ENCODE measurements around the gene LATS2.

The LATS2 gene

GRCh38 chr13:20984879-20985278 is 76.5 kb downstream of the LATS2 start:
- Histone ChIP-seq H3K27me3 (ENCODE audit: control insufficient read depth, insufficient read depth, low read length, poor library complexity, severe bottlenecking) (no peaks in the 10 kb centered on the region), H3K27ac (ENCODE audit: insufficient read depth, low read depth, low read length, poor library complexity, severe bottlenecking) (no peak overlapping the region), H3K4me1 (ENCODE audit: control insufficient read depth, insufficient read depth, low read length) (no peaks in the 10 kb centered on the region), H3K9me3 (ENCODE audit: control insufficient read depth, low read length) (no peaks in the 10 kb centered on the region), H3K4me3 (ENCODE audit: insufficient read depth, low read depth, low read length) (no peak overlapping the region), H3K36me3 (ENCODE audit: control insufficient read depth, insufficient read depth, low read length) (peaks cover 44% of the 10 kb centered on the region)
- WGBS, 2 experiments: 88 to 94% methylated on average over 2 of the region's 2 CpGs

GRCh38 chr13:20983386-20983785 is 78.0 kb downstream of the LATS2 start:
- Histone ChIP-seq H3K27me3 (ENCODE audit: control insufficient read depth, insufficient read depth, low read length, poor library complexity, severe bottlenecking) (no peaks in the 10 kb centered on the region), H3K36me3 (ENCODE audit: control insufficient read depth, insufficient read depth, low read length) (peaks cover 31% of the 10 kb centered on the region), H3K27ac (ENCODE audit: insufficient read depth, low read depth, low read length, poor library complexity, severe bottlenecking) (no peak overlapping the region), H3K4me1 (ENCODE audit: control insufficient read depth, insufficient read depth, low read length) (no peaks in the 10 kb centered on the region), H3K4me3 (ENCODE audit: insufficient read depth, low read depth, low read length) (no peak overlapping the region), H3K9me3 (ENCODE audit: control insufficient read depth, low read length) (no peaks in the 10 kb centered on the region)
- WGBS, 2 experiments: 95% methylated on average over 11 of the region's 11 CpGs

- Histone ChIP-seq H3K36me3 (ENCODE audit: control insufficient read depth, insufficient read depth, low read length) (peaks cover 30% of the 10 kb centered on the region), H3K27me3 (ENCODE audit: control insufficient read depth, insufficient read depth, low read length, poor library complexity, severe bottlenecking) (no peaks in the 10 kb centered on the region), H3K4me3 (ENCODE audit: insufficient read depth, low read depth, low read length) (no peak overlapping the region), H3K9me3 (ENCODE audit: control insufficient read depth, low read length) (no peaks in the 10 kb centered on the region), H3K4me1 (ENCODE audit: control insufficient read depth, insufficient read depth, low read length) (no peaks in the 10 kb centered on the region), H3K27ac (ENCODE audit: insufficient read depth, low read depth, low read length, poor library complexity, severe bottlenecking) (no peak overlapping the region)
- 95 to 96% methylated on average over 18 of the region's 18 CpGs for WGBS, 2 experiments
Observed at GRCh38 chr13:20981370-20982095, 79.9 kb downstream of the LATS2 start.

- WGBS, 2 experiments: 92 to 97% methylated on average over 4 of the region's 4 CpGs
- no peak overlapping the region for H3K27ac ChIP-seq (ENCODE audit: insufficient read depth, low read depth, low read length, poor library complexity, severe bottlenecking)
- no peaks in the 10 kb centered on the region for H3K27me3 ChIP-seq (ENCODE audit: control insufficient read depth, insufficient read depth, low read length, poor library complexity, severe bottlenecking)
- no peaks in the 10 kb centered on the region for H3K4me1 ChIP-seq (ENCODE audit: control insufficient read depth, insufficient read depth, low read length)
- H3K9me3 ChIP-seq (ENCODE audit: control insufficient read depth, low read length): no peaks in the 10 kb centered on the region
- H3K36me3 ChIP-seq (ENCODE audit: control insufficient read depth, insufficient read depth, low read length): peaks cover 33% of the 10 kb centered on the region
- H3K4me3 ChIP-seq (ENCODE audit: insufficient read depth, low read depth, low read length): no peak overlapping the region
Observed at GRCh38 chr13:20980899-20981298, 80.5 kb downstream of the LATS2 start.

- Histone ChIP-seq H3K4me3 (ENCODE audit: insufficient read depth, low read depth, low read length) (no peak overlapping the region), H3K27me3 (ENCODE audit: control insufficient read depth, insufficient read depth, low read length, poor library complexity, severe bottlenecking) (no peaks in the 10 kb centered on the region), H3K9me3 (ENCODE audit: control insufficient read depth, low read length) (no peaks in the 10 kb centered on the region), H3K4me1 (ENCODE audit: control insufficient read depth, insufficient read depth, low read length) (no peaks in the 10 kb centered on the region), H3K27ac (ENCODE audit: insufficient read depth, low read depth, low read length, poor library complexity, severe bottlenecking) (no peak overlapping the region), H3K36me3 (ENCODE audit: control insufficient read depth, insufficient read depth, low read length) (peaks cover 35% of the 10 kb centered on the region)
- WGBS, 2 experiments: 93 to 95% methylated on average over 5 of the region's 5 CpGs
Observed at GRCh38 chr13:20980430-20980829, 81.0 kb downstream of the LATS2 start.

- no peak overlapping the region for H3K4me3 ChIP-seq (ENCODE audit: insufficient read depth, low read depth, low read length)
- WGBS, 2 experiments: 94 to 97% methylated on average over 2 of the region's 2 CpGs
- H3K4me1 ChIP-seq (ENCODE audit: control insufficient read depth, insufficient read depth, low read length): no peaks in the 10 kb centered on the region
- H3K27me3 ChIP-seq (ENCODE audit: control insufficient read depth, insufficient read depth, low read length, poor library complexity, severe bottlenecking): no peaks in the 10 kb centered on the region
- H3K9me3 ChIP-seq (ENCODE audit: control insufficient read depth, low read length): no peaks in the 10 kb centered on the region
- peaks cover 39% of the 10 kb centered on the region for H3K36me3 ChIP-seq (ENCODE audit: control insufficient read depth, insufficient read depth, low read length)
- H3K27ac ChIP-seq (ENCODE audit: insufficient read depth, low read depth, low read length, poor library complexity, severe bottlenecking): no peak overlapping the region
Observed at GRCh38 chr13:20977394-20977793, 84.0 kb downstream of the LATS2 start.

- H3K4me3 ChIP-seq (ENCODE audit: insufficient read depth, low read depth, low read length): no peak overlapping the region
- H3K9me3 ChIP-seq (ENCODE audit: control insufficient read depth, low read length): no peaks in the 10 kb centered on the region
- H3K27ac ChIP-seq (ENCODE audit: insufficient read depth, low read depth, low read length, poor library complexity, severe bottlenecking): no peak overlapping the region
- 96% methylated on average over 20 of the region's 20 CpGs for WGBS, 2 experiments
- peaks cover 22% of the 10 kb centered on the region for H3K36me3 ChIP-seq (ENCODE audit: control insufficient read depth, insufficient read depth, low read length)
- no peaks in the 10 kb centered on the region for H3K27me3 ChIP-seq (ENCODE audit: control insufficient read depth, insufficient read depth, low read length, poor library complexity, severe bottlenecking)
- no peaks in the 10 kb centered on the region for H3K4me1 ChIP-seq (ENCODE audit: control insufficient read depth, insufficient read depth, low read length)
Observed at GRCh38 chr13:20974981-20975585, 86.3 kb downstream of the LATS2 start.

- H3K9me3 ChIP-seq (ENCODE audit: control insufficient read depth, low read length): no peaks in the 10 kb centered on the region
- WGBS, 2 experiments: 93 to 98% methylated on average over 5 to 6 of the region's 8 CpGs
- no peaks in the 10 kb centered on the region for H3K27me3 ChIP-seq (ENCODE audit: control insufficient read depth, insufficient read depth, low read length, poor library complexity, severe bottlenecking)
- no peak overlapping the region for H3K27ac ChIP-seq (ENCODE audit: insufficient read depth, low read depth, low read length, poor library complexity, severe bottlenecking)
- H3K36me3 ChIP-seq (ENCODE audit: control insufficient read depth, insufficient read depth, low read length): peaks cover 22% of the 10 kb centered on the region
- H3K4me3 ChIP-seq (ENCODE audit: insufficient read depth, low read depth, low read length): no peak overlapping the region
- no peaks in the 10 kb centered on the region for H3K4me1 ChIP-seq (ENCODE audit: control insufficient read depth, insufficient read depth, low read length)
Observed at GRCh38 chr13:20973886-20974425, 87.4 kb downstream of the LATS2 start.

GRCh38 chr13:20972731-20973130 is 88.7 kb downstream of the LATS2 start:
- no peaks in the 10 kb centered on the region for H3K4me1 ChIP-seq (ENCODE audit: control insufficient read depth, insufficient read depth, low read length)
- H3K27ac ChIP-seq (ENCODE audit: insufficient read depth, low read depth, low read length, poor library complexity, severe bottlenecking): no peak overlapping the region
- no peak overlapping the region for H3K4me3 ChIP-seq (ENCODE audit: insufficient read depth, low read depth, low read length)
- 75 to 100% methylated on average over 2 of the region's 2 CpGs for WGBS, 2 experiments
- no peaks in the 10 kb centered on the region for H3K27me3 ChIP-seq (ENCODE audit: control insufficient read depth, insufficient read depth, low read length, poor library complexity, severe bottlenecking)
- no peaks in the 10 kb centered on the region for H3K9me3 ChIP-seq (ENCODE audit: control insufficient read depth, low read length)
- peaks cover 22% of the 10 kb centered on the region for H3K36me3 ChIP-seq (ENCODE audit: control insufficient read depth, insufficient read depth, low read length)

GRCh38 chr13:20969182-20969581 is 92.2 kb downstream of the LATS2 start:
- WGBS, 2 experiments: 87 to 89% methylated on average over 1 of the region's 1 CpG
- Histone ChIP-seq H3K4me3 (ENCODE audit: insufficient read depth, low read depth, low read length) (no peak overlapping the region), H3K4me1 (ENCODE audit: control insufficient read depth, insufficient read depth, low read length) (no peaks in the 10 kb centered on the region), H3K36me3 (ENCODE audit: control insufficient read depth, insufficient read depth, low read length) (peaks cover 7% of the 10 kb centered on the region), H3K9me3 (ENCODE audit: control insufficient read depth, low read length) (no peaks in the 10 kb centered on the region), H3K27me3 (ENCODE audit: control insufficient read depth, insufficient read depth, low read length, poor library complexity, severe bottlenecking) (no peaks in the 10 kb centered on the region), H3K27ac (ENCODE audit: insufficient read depth, low read depth, low read length, poor library complexity, severe bottlenecking) (no peak overlapping the region)

All from ectodermal cell (in vitro differentiated cells).